KMS-11 (cell line): Measurements from ENCODE around the gene CFAP119.

Experiments
- H2AFZ ChIP-seq: fragments of 200-600 bp; sonication (generic); 2 replicates; pipeline ENCODE4 v1.6.1; 2016; ENCODE audit warnings: antibody characterized with exemption, mixed run types, low read depth
- H3K27ac ChIP-seq: fragments of 200-600 bp; sonication (generic); 2 replicates; pipeline ENCODE4 v1.6.1; 2016; ENCODE audit warnings: mild to moderate bottlenecking, mixed run types
- H3K27me3 ChIP-seq: fragments of 200-600 bp; sonication (generic); 2 replicates; pipeline ENCODE4 v1.6.1; 2017; ENCODE audit warnings: mild to moderate bottlenecking, low read depth, mixed run types, moderate library complexity; ENCODE audit not compliant: insufficient read depth
- H3K36me3 ChIP-seq: fragments of 200-600 bp; sonication (generic); 2 replicates; pipeline ENCODE4 v1.6.1; 2017; ENCODE audit warnings: mild to moderate bottlenecking, mixed run types; ENCODE audit not compliant: insufficient read depth
- H3K4me1 ChIP-seq: fragments of 200-600 bp; sonication (generic); 2 replicates; pipeline ENCODE4 v1.6.1; 2016; ENCODE audit warnings: mild to moderate bottlenecking, low read depth, mixed run types; ENCODE audit not compliant: poor library complexity, severe bottlenecking
- H3K4me2 ChIP-seq: fragments of 200-600 bp; sonication (generic); 2 replicates; pipeline ENCODE4 v1.7.0; 2016; ENCODE audit warnings: mild to moderate bottlenecking, mixed run types
- H3K4me3 ChIP-seq: fragments of 200-600 bp; sonication (generic); IDR thresholded peaks from 2 replicates; pipeline ENCODE4 v1.6.1; 2017; ENCODE audit warnings: low read depth, low read length, mixed read lengths; ENCODE audit not compliant: insufficient read depth
- H3K79me2 ChIP-seq: fragments of 200-600 bp; sonication (generic); 2 replicates; pipeline ENCODE4 v1.6.1; 2016; ENCODE audit warnings: low read depth, mixed run types; ENCODE audit not compliant: insufficient read depth
- H3K9ac ChIP-seq: fragments of 200-600 bp; sonication (generic); 2 replicates; pipeline ENCODE4 v1.6.1; 2016; ENCODE audit warnings: mild to moderate bottlenecking, mixed run types
- H4K20me1 ChIP-seq: fragments of 200-600 bp; sonication (generic); 2 replicates; pipeline ENCODE4 v1.6.1; 2016; ENCODE audit warnings: mild to moderate bottlenecking, mixed run types; ENCODE audit not compliant: insufficient read depth
- TF ChIP-seq, protein P1 (sequence below): fragments of 200-600 bp; sonication (generic); conservative IDR thresholded peaks from 2 replicates; pipeline ENCODE4 v1.6.1; 2017; ENCODE audit warnings: low read depth, mild to moderate bottlenecking, antibody characterized with exemption, low read length, moderate library complexity, mixed read lengths

The CFAP119 gene

DNA sequence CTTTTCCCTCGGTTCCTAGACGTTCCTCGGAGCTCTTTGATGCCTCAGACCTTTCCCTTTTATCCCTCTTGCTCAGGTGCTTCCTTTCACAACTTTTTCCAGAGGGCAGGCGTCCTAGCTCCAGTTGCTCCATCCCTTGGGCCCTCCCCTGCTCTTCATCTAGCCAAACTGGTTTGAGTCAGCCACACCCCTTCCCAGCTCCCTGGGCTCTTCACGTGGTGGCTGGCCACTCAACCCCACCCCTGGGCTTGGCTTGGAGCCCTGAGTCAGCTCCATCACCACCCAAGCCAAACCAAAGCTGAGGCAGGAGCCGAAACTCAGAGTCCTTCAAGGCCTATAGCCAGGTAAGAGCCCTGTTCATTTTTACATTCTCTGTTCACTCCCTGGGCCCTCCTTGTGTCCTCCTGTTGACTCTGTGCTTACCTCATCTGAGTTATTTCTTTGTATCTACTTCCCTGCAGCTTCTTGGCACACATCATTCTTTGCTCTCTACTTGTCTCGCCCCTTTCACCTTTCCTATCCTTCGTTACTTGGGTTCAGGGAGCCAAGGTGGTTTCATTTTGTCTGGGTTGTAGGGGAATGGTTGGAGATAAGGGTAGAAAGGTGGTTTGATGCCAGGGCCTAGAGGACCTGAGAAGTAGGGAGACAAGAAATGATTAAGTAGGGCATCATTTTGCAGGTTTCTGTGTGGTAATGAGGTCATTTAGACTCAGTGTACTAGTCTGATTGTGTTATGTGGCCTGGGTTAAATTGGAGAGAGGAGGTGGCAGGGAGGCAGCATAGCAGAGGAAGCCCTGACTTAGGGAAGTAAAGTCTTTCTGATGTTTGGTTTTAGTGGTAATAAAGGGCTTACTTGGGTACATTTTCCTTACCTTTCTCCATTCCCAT is 21.3 kb downstream of the CFAP119 start:
- Histone ChIP-seq H3K27ac (no peak overlapping the region), H3K36me3 (no peaks in the 10 kb centered on the region; the same call in 1 of the 2 replicates), H3K4me3 (no peak overlapping the region), H3K4me2 (no peak overlapping the region), H4K20me1 (no peaks in the 10 kb centered on the region), H3K9ac (no peak overlapping the region), H3K79me2 (no peaks in the 10 kb centered on the region), H3K27me3 (no peaks in the 10 kb centered on the region), H3K4me1 (peaks cover 14% of the 10 kb centered on the region), H2AFZ (no peak overlapping the region)
- TF ChIP-seq, protein P1, sequence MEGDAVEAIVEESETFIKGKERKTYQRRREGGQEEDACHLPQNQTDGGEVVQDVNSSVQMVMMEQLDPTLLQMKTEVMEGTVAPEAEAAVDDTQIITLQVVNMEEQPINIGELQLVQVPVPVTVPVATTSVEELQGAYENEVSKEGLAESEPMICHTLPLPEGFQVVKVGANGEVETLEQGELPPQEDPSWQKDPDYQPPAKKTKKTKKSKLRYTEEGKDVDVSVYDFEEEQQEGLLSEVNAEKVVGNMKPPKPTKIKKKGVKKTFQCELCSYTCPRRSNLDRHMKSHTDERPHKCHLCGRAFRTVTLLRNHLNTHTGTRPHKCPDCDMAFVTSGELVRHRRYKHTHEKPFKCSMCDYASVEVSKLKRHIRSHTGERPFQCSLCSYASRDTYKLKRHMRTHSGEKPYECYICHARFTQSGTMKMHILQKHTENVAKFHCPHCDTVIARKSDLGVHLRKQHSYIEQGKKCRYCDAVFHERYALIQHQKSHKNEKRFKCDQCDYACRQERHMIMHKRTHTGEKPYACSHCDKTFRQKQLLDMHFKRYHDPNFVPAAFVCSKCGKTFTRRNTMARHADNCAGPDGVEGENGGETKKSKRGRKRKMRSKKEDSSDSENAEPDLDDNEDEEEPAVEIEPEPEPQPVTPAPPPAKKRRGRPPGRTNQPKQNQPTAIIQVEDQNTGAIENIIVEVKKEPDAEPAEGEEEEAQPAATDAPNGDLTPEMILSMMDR, result no peak

DNA sequence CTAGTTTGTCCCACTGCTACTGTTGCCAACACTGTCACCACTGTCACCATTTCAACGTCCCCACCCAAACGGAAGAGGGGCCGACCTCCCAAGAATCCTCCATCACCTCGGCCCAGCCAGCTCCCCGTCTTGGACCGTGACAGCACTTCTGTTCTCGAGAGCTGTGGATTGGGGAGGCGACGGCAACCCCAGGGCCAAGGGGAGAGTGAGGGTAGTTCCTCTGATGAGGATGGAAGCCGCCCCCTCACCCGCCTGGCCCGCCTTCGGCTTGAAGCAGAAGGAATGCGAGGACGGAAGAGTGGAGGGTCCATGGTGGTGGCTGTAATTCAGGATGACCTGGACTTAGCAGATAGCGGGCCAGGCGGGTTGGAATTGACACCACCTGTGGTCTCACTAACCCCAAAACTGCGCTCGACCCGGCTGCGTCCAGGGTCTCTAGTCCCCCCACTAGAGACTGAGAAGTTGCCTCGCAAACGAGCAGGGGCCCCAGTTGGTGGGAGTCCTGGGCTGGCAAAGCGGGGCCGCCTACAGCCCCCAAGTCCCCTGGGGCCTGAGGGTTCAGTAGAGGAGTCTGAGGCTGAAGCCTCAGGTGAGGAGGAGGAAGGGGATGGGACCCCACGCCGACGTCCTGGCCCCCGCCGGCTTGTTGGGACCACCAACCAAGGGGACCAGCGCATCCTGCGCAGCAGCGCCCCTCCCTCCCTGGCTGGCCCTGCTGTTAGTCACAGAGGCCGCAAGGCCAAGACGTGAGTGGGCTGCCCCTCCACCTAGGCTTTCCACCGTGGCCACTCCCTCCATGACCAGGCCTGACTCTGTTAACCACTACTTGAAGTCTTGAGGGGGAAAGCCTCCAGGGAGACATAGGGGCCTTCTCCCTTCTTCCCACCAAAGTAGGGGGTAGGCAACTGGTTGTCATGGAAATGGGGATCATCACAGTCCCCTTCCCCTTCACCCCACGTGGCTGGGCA is 22.6 kb downstream of the CFAP119 start:
- H2AFZ ChIP-seq, result no peak overlapping the region
- H3K79me2 ChIP-seq, result no peaks in the 10 kb centered on the region
- H3K4me1 ChIP-seq, result peaks cover 14% of the 10 kb centered on the region
- H3K27ac ChIP-seq, result no peak overlapping the region
- no peak overlapping the region for H3K9ac ChIP-seq
- H3K4me3 ChIP-seq, result no peak overlapping the region
- H3K4me2 ChIP-seq, result no peak overlapping the region
- no peaks in the 10 kb centered on the region for H4K20me1 ChIP-seq
- no peaks in the 10 kb centered on the region; the same call in 1 of the 2 replicates for H3K36me3 ChIP-seq
- TF ChIP-seq, protein P1, result no peak
- H3K27me3 ChIP-seq, result no peaks in the 10 kb centered on the region

DNA sequence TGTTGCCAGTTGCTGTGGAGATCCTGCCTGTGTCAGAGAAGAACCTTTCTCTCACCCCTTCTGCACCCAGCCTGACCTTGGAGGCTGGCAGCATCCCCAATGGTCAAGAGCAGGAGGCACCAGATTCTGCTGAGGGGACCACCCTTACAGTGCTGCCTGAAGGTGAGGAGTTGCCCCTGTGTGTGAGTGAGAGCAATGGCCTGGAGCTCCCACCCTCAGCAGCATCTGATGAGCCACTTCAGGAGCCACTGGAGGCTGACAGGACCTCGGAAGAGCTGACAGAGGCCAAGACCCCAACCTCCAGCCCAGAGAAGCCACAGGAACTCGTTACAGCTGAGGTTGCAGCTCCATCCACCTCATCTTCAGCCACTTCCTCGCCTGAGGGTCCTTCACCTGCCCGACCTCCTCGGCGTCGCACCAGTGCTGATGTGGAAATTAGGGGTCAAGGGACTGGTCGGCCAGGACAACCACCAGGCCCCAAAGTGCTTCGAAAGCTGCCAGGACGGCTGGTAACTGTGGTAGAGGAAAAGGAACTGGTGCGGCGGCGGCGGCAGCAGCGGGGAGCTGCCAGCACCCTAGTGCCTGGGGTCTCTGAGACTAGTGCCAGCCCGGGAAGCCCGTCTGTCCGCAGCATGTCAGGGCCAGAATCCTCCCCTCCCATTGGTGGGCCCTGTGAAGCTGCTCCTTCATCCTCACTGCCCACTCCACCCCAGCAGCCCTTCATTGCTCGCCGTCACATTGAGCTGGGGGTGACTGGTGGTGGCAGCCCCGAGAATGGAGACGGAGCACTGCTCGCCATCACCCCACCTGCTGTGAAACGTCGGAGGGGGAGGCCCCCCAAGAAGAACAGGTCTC is 23.8 kb downstream of the CFAP119 start:
- TF ChIP-seq, protein P1, result no peak
- H3K9ac ChIP-seq, result no peak overlapping the region
- H3K27me3 ChIP-seq, result no peaks in the 10 kb centered on the region
- no peak overlapping the region for H3K27ac ChIP-seq
- H3K4me2 ChIP-seq, result no peak overlapping the region
- no peak overlapping the region for H3K4me3 ChIP-seq
- no peaks in the 10 kb centered on the region for H3K79me2 ChIP-seq
- no peaks in the 10 kb centered on the region; the same call in 1 of the 2 replicates for H3K36me3 ChIP-seq
- H3K4me1 ChIP-seq, result peaks cover 14% of the 10 kb centered on the region
- no peaks in the 10 kb centered on the region for H4K20me1 ChIP-seq
- no peak overlapping the region for H2AFZ ChIP-seq
